ENCODE results near the gene HNRNPAB. TPM values are rescaled to one million over a fixed set of nuclear protein-coding genes. Genes with fewer than 3 reads are reported as not detected.
"Not testable (repeated sequence)": the region's sequence is repeated elsewhere in the genome, so short reads cannot be mapped to it uniquely, and the experiment has no call there.

HNRNPAB gene
- total RNA-seq, 1 donor from 2014 or later = 90.6 TPM

GRCh38 chr5:178196281-178196812 is 8.0 kb upstream of the HNRNPAB start:
- DNase-seq (ENCODE audit: low read depth, low spot score) = no peak

DNA sequence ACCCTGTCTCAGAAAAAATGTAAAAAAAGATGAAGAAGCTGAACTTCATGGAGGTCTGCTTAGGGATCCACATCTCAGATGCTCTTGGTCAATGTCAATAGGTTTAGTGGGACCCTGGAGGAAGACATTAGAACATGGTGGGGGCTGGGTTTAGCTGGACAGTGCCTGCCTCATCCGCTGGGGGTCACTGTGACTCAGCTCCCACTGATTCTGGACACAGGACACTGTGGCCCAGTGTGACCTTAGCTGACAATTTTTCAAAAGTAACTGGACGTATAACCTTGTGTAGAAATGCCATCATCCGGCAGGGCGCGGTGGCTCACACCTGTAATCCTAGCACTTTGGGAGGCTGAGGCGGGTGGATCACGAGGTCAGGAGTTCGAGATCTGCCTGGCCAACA is 7.3 kb upstream of the HNRNPAB start:
- DNase-seq (ENCODE audit: low read depth, low spot score) = no peak

- not testable (repeated sequence) for DNase-seq (ENCODE audit: low read depth, low spot score)
Observed at GRCh38 chr5:178198151-178198550, 6.2 kb upstream of the HNRNPAB start.

GRCh38 chr5:178198706-178199105 is 5.6 kb upstream of the HNRNPAB start:
- no peak for DNase-seq (ENCODE audit: low read depth, low spot score)

DNA sequence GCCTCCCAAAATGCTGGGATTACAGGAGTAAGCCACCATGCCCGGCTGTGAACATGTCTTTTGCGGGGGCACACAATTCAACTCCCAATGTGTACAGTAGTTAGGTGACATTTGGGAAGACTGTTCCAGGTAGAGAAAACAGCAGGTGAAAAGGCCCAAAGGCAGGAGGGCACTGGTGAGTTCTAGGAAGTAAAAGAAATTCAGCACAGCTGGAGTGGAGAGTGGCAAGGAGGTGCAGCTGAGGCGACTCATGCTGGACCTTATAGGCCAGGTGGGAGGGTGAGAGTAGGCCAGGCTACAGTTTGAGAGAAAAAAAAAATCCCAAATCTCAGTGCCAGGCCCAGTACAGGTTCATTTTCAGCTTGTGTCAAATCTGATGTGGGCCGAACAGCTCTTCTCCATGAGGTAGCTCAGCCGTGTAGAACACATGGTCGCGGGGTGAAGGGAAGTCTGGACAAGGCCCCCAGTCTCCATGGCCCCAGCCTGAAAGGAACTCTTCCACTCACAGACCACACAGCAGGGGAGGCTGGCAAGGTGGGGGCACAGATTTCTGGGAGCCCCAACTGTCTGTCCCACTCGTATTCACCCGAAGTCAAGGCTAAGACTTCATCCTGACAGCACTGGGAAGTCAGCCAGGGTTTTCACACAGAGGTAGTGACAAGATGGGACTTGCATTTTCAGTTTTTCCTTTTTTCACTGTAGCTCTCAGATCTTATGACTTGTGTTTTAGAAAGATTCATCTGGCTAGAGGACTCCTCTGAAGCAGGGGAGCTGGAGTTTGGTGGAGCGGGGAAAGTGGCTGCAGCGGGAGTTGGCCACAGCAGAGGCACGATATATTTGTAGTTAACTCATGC is 4.5 kb upstream of the HNRNPAB start:
- DNase-seq (ENCODE audit: low read depth, low spot score) = no peak

DNA sequence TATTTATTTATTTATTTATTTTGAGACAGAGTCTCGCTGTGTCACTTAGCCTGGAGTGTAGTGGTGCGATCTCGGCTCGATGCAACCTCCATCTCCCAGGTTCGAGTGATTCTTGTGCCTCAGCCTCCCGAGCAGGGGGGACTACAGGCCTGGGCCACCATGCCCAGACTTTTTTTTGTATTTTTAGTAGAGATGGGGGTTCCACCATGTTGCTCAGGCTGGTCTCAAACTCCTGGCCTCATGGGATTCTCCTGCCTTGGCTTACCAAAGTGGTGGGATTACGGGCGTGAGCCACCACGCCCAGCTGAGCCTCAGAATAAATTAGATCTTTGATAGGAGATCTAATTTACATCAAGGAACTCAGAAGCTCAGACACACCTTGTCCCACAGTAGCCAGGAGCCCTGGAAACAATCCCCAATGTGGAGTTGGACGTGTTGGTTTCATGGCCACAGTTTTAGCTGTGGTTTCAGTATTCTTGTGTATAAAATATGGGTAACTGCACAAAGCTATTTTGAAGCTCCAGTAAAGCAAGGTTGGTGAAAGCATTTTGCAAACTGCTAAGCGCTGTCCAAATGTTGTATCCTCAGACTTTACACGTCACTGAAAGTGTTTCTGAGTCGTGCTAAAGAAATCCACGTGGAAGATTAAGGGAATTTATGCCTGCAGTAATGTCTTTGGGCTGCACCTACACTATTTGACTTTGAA is 3.0 kb upstream of the HNRNPAB start:
- no peak for DNase-seq (ENCODE audit: low read depth, low spot score)

- no peak for DNase-seq (ENCODE audit: low read depth, low spot score)
Observed at GRCh38 chr5:178201927-178202235, 2.5 kb upstream of the HNRNPAB start.

DNA sequence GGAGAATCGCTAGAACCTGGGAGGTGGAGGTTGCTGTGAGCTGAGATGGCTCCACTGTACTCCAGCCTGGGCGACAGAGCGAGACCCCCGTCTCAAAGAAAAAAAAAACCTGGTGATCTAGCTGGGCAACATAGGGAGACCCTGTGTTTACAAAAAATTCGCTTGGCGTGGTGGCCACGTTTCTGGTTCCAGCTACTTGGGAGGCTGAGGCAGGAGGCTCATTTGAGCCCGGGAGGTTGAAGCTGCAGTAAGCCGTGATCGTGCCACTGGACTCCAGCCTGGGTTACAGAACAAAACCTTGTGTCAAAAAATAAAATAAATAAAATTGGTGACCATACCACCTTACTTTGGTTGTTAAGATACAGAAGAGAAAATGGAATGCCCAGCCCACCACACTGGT is 1.8 kb upstream of the HNRNPAB start:
- no peak for DNase-seq (ENCODE audit: low read depth, low spot score)

- DNase-seq (ENCODE audit: low read depth, low spot score) = no peak
Observed at GRCh38 chr5:178203670-178204181, 607 bp upstream of the HNRNPAB start.

GRCh38 chr5:178204935-178205748 is 809 bp downstream of the HNRNPAB start:
- no peak for DNase-seq (ENCODE audit: low read depth, low spot score)

GRCh38 chr5:178205749-178206047 is 1.4 kb downstream of the HNRNPAB start:
- no peak for DNase-seq (ENCODE audit: low read depth, low spot score)

DNA sequence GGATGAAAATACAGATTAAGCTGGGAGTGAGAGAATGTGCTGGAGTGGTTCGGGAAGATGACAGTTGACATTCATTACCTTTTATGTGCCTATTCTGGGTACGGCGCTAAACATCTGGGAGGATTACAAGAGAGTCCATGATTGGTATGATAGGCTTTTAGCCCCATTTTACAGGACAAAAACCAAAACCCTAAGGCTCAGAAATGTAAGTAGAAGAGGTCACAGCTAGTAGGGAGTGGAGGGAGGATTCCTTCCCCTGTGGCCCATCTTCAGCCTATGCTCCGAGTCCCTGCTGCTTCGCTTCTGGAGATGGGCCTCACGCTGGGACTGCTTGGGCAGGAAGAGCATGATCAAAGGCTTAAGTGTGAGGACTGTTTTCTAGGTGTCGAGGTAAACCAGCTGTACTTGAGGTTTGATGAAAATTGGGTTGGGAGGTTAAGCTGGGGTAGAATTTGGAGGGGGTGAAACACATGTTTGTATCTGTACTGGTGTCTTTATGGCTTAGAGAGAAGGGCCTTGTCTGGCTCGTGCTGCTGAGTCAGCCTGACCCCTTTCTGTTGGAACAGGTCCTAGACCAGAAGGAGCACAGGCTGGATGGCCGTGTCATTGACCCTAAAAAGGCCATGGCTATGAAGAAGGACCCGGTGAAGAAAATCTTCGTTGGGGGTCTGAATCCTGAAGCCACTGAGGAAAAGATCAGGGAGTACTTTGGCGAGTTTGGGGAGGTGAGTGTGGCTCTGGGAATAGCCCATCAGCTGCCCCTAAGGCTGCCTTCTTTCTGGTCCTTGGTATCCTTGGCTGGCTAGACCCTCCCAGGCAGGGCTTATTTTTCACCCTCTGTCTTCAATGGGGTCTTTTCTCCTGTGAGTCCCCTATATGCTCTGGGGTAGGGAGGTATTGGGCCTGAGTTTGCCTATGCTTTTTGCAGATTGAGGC is 2.1 kb downstream of the HNRNPAB start:
- no peak for DNase-seq (ENCODE audit: low read depth, low spot score)

- DNase-seq (ENCODE audit: low read depth, low spot score) = peak; percentile 46
Observed at GRCh38 chr5:178207183-178207916, 3.0 kb downstream of the HNRNPAB start.

GRCh38 chr5:178207917-178208280 is 3.6 kb downstream of the HNRNPAB start:
- DNase-seq (ENCODE audit: low read depth, low spot score) = no peak

DNA sequence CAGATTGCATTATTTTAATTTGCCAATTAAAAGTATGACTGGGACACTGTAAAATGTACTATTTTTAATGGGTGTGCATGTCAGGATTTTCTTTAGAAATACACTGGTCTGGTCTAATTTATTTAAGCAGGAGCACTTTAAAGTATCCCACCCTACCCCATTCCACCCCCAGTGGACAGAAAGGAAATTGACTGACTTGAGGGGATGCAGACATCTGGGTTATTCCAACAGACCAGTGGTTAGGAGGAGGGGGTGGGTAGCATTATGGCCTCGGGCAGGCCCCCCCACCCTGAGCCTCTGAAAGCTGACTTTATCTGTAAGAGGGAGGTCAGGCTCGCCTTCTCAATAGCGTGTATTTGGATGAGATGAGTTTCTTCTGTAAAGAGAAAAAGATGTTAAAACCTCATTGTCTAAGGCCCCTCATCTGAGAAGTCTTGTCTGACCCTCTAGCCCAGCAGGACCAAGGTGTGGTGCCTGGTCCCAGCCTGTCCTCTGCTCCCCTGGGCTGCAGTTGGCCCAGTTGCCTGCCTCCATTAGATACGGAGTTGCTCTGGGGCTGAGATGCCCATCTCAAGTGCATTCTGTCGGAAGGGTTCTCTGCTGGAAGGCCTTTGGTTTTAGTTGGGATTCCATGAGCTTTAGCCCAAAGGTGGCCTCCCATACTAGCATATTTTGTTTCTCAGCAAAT is 4.4 kb downstream of the HNRNPAB start:
- no peak for DNase-seq (ENCODE audit: low read depth, low spot score)

- DNase-seq (ENCODE audit: low read depth, low spot score) = no peak
Observed at GRCh38 chr5:178209334-178210072, 5.2 kb downstream of the HNRNPAB start.

DNA sequence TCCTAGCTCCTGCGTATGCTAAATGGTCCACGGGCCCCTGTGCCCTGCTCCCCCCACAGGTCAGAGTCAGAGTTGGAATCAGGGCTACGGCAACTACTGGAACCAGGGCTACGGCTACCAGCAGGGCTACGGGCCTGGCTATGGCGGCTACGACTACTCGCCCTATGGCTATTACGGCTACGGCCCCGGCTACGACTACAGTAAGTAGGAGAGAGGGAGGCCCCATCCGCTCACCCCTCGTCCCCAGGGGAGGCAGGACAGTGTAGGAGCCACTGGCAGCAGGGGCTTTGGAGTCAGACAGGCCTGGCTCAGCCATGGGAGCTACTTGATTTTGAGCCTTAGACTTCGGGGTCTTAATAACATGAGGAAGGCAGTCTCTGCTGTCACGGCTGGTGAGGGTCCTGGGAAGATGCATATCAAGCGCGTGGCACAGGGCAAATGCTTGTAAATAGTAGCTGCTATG is 5.8 kb downstream of the HNRNPAB start:
- no peak for DNase-seq (ENCODE audit: low read depth, low spot score)

DNA sequence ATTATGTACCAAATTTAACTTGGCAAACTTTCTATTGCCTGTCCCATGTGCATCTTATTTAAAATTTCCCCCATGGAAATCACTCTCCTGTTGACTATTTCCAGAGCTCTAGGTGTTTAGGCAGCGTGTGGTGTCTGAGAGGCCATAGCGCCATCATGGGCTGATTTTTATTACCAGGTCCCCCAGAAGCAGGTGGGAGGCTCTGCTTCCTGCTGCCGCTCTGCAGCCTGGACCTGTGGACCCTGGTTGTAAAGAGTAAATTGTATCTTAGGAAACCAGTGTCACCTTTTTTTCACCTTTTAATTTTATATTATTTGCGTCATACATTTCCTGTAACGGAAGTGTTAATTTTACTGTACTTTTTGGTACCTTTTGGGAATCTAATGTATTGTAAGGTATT is 6.4 kb downstream of the HNRNPAB start:
- DNase-seq (ENCODE audit: low read depth, low spot score) = no peak

Data from pulmonary artery endothelial cell (primary cell).